ENCODE data around the gene UCHL3.

DNA sequence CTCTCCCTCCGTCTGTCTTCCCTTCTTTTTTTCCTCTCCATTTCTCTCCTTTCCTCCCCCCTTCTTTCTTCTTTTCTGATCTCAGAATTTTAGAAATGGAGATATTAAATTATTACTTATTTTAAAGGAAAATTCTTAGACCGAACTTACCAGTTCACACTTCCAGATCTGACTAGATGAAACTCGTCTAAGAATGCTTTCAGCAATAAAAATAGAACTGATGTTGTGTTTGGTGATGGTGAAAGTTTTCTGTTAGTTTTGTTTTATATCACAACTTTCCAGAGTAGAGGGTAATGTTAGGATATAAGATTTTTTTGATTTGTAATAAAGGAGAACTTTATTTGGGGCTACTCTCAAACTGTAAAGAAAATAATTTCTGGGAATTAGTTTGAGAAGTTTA lies 29.9 kb downstream of the UCHL3 start:
- TF ChIP-seq POLR2AphosphoS5 (IDR thresholded peaks at IDR 0.05; ENCODE audit: borderline replicate concordance, low read depth, low read length) (no peak), EZH2 (IDR thresholded peaks at IDR 0.05) (no peak), FOXP2 (optimal IDR thresholded peaks at IDR 0.05; ENCODE audit: control extremely low read depth, extremely low read length, insufficient read depth) (no peak)

All from SK-N-MC (cell line).